Heart right ventricle (tissue), 16 donors: ENCODE results near the gene CDC20. TPM values are rescaled to one million over a fixed set of nuclear protein-coding genes. Genes with fewer than 3 reads are reported as not detected.
"Not testable (repeated sequence)": the region's sequence is repeated elsewhere in the genome, so short reads cannot be mapped to it uniquely, and the experiment has no call there.

ENCODE experiments used
- ATAC-seq, 8 donors: fragments of 200-7000 bp; cut with Tn5 transposase; one replicate each; pipeline ENCODE4 v1.9.1; 2020; ENCODE audit warnings: mild to moderate bottlenecking in 8 of 8, moderate library complexity in 8 of 8, moderate number of reproducible peaks in 1 of 8
- DNase-seq, 2 donors: peaks; one replicate each; pipeline ENCODE4 v3.0.0-alpha.2; 2020
- H3K27ac ChIP-seq, 10 donors: fragments of 200-600 bp; sonication (generic) in 2 of 10; one replicate each; pipeline versions ENCODE4 v1.5.0 to v1.8.0; 2020 to 2022; ENCODE audit warnings: mild to moderate bottlenecking in 3 of 10
- H3K27me3 ChIP-seq, 7 donors: fragments of 200-600 bp; one replicate each; pipeline ENCODE4 v1.8.0; 2021 to 2022; ENCODE audit warnings: mild to moderate bottlenecking in 2 of 7
- H3K36me3 ChIP-seq, 9 donors: fragments of 200-600 bp; sonication (generic) in 1 of 9; one replicate each; pipeline versions ENCODE4 v1.5.0 to v1.8.0; 2020 to 2022; ENCODE audit warnings: mild to moderate bottlenecking in 2 of 9
- H3K4me1 ChIP-seq, 9 donors: fragments of 200-600 bp; sonication (generic) in 1 of 9; one replicate each; pipeline versions ENCODE4 v1.5.0 to v1.8.0; 2020 to 2022; ENCODE audit warnings: mild to moderate bottlenecking in 4 of 9
- H3K4me3 ChIP-seq, 10 donors: fragments of 200-600 bp; sonication (generic) in 2 of 10; one replicate each; pipeline versions ENCODE4 v1.5.0 to v1.8.0; 2020 to 2022; ENCODE audit warnings: mild to moderate bottlenecking in 7 of 10, moderate library complexity in 2 of 10
- H3K9me3 ChIP-seq, 11 donors: fragments of 200-600 bp in 10 of 11; sonication (generic) in 2 of 11; one replicate each; pipeline versions ENCODE4 v1.5.0 to v1.8.0; 2013 to 2022; ENCODE audit warnings: mild to moderate bottlenecking in 2 of 11, control low read depth in 1 of 11, moderate library complexity in 1 of 11
- WGBS, 2 donors: extraction: QIAGEN DNeasy Blood & Tissue Kit; methylation state at CpG; one replicate each; pipeline ENCODE4 v1.1.7; 2013; ENCODE audit warnings: inconsistent platforms in 1 of 2; 5-methylcytosine and 5-hydroxymethylcytosine counted together
- intact Hi-C, 10 donors: fragments of 100-400 bp; cut with DNase I; formaldehyde crosslinking; loops; one replicate each; pipeline versions ENCODE4 v1.11.1 to v1.14.2; 2022
- polyA plus RNA-seq, 2 donors: library from polyadenylated mRNA; stranded (reverse); fragments of 200-250 nt; gene quantifications; one replicate each; pipeline ENCODE4 v1.2.3, GENCODE V29; 2013
- total RNA-seq, 10 donors: library from RNA; stranded (reverse); fragmentation: NEBNext Ultra II Directional in 3 of 10; extraction: Animal tissue kit (Norgen Biotek cat#: 25700) in 3 of 10; gene quantifications; one replicate each; pipeline versions ENCODE4 v1.2.1 to v1.2.4, GENCODE V29; 2021 to 2023
- TF ChIP-seq, protein P1 (sequence below), 9 donors: fragments of 200-600 bp; sonication (generic) in 2 of 9; IDR thresholded peaks; one replicate each; pipeline versions ENCODE4 v1.5.0 to v1.8.0; 2021 to 2022; ENCODE audit warnings: antibody characterized with exemption in 9 of 9, mild to moderate bottlenecking in 5 of 9, moderate library complexity in 1 of 9
- donor health status: Arrhythmogenic right ventricular cardiomyopathy.
- donor health status: ischemic (EF 13 %, LVEDD 7.1; RV severe dilation, severe dysfunction).
- donor health status: healthy with polysubstance abuse.
- donor health status: DM: no; HTN: yes; CAD: no.
- donor health status: DM: no; HTN: no; CAD: no.
- donor health status: ischemic (EF 25% LVEDD 6.9; RV normal size, moderate dysfunction).
- donor health status: ischemic (EF 25% LVEDD 5.7; RV mildly dilated, moderate dysfunction).
- donor health status: healthy.
- donor health status: DM: yes; HTN: yes; CAD: no.
- donor health status: Ischemic cardiomyopathy.
- donor health status: ischemic (EF 35%, LVEDD 5.7; RV mildly dilated, moderate dysfunction).
- donor health status: nonischemic (EF 11% LVEDD 7.7; RV severe dilation, severe dysfunction).
- donor health status: DM: yes; HTN: yes; CAD: no.
- donor health status: PGD.
- donor health status: ischemic (EF 29% LVEDD 5.4; RV normal size, mild dysfunction).
- donor health status: nonischemic (EF 23%, LVEDD 6.1; RV moderate dilation, normal function).

CDC20 gene
- total and polyA plus RNA-seq, 12 donors, result 0.15 to 9.6 (median 1.4) TPM

DNA sequence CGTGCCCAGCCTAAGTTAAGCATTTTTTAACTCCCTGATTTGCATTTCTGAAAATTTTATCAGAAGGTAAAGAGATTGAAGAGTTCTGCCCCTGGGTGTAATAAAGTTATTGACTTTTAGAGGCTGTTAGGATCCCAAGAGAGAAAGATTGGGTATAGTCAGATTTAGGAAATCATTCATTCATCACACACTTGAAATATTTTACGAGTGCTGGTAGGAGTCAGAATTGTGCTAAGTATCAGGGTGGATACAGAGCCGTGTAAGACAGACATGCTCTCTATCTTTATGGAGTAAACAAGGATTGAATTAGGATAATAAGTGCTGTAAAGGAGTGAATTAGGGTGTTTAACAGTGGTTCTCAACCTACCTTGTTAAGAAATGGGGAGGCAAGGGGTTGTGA is 33.9 kb downstream of the CDC20 start:
- 67 to 68% methylated on average over 3 of the region's 3 CpGs for WGBS, 2 donors
- DNase-seq (no peak), ATAC-seq (no peak)
- intact Hi-C loops, result no loop called here
- H3K9me3 ChIP-seq, result no peaks in the 10 kb centered on the region
- peaks cover 9 to 32% (median 27%) of the 10 kb centered on the region in 9 donors for H3K4me1 ChIP-seq
- H3K27ac ChIP-seq, result no peak overlapping the region
- H3K27me3 ChIP-seq, result no peaks in the 10 kb centered on the region
- H3K36me3 ChIP-seq, result peaks cover 0 to 48% (median 3%) of the 10 kb centered on the region in 9 donors
- H3K4me3 ChIP-seq, result no peak overlapping the region
- TF ChIP-seq, protein P1, sequence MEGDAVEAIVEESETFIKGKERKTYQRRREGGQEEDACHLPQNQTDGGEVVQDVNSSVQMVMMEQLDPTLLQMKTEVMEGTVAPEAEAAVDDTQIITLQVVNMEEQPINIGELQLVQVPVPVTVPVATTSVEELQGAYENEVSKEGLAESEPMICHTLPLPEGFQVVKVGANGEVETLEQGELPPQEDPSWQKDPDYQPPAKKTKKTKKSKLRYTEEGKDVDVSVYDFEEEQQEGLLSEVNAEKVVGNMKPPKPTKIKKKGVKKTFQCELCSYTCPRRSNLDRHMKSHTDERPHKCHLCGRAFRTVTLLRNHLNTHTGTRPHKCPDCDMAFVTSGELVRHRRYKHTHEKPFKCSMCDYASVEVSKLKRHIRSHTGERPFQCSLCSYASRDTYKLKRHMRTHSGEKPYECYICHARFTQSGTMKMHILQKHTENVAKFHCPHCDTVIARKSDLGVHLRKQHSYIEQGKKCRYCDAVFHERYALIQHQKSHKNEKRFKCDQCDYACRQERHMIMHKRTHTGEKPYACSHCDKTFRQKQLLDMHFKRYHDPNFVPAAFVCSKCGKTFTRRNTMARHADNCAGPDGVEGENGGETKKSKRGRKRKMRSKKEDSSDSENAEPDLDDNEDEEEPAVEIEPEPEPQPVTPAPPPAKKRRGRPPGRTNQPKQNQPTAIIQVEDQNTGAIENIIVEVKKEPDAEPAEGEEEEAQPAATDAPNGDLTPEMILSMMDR (IDR thresholded peaks at IDR 0.05), result no peak

DNA sequence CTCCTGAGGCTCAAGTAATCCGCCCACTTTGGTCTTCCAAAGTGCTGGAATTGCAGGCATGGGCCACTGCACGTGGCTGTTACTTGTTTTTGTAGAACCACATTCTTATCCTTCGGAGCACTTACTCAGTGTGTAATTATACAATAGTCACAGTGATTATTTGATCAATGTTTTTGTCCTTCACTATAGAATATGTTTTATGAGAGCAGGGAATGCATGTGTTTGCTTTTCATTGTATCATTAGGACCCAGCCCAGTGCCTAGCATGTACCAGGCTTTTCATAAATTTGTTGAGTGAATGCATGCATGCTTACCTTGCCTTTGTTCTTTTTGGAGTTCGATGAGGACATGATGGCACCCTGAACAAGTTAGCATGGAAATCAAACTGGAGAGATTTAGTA is 36.7 kb downstream of the CDC20 start:
- DNase-seq (no peak), ATAC-seq (no peak)
- WGBS, 2 donors, result 89 to 95% methylated on average over 4 of the region's 4 CpGs

DNA sequence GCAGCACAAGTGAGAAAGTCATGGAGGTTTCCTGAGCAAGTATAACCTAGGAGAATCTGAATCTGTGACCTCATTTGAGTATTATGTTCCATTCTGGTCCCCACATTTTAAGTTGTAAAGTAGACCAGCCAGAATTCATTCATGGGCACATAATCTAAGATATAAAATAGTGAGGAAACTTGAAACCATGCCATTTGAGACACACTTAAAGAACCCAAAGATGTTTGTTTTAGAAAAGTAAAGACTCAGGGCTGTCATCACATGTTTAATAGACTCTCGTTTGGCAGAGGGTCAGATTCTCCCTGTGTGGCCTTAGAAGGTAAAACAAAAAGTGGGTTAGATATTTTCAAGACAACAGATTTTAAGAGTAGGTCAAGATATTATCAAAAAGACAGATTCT is 37.3 kb downstream of the CDC20 start:
- no peak for DNase-seq
- peaks cover 0 to 9% (median 4%) of the 10 kb centered on the region in 9 donors for H3K4me1 ChIP-seq
- 75 to 78% methylated on average over 1 of the region's 1 CpG for WGBS, 2 donors
- H3K9me3 ChIP-seq, result no peaks in the 10 kb centered on the region
- no peak overlapping the region for H3K27ac ChIP-seq
- no peaks in the 10 kb centered on the region for H3K27me3 ChIP-seq
- no peak for ATAC-seq
- TF ChIP-seq, protein P1 (IDR thresholded peaks at IDR 0.05), result no peak
- peaks cover 0 to 55% (median 3%) of the 10 kb centered on the region in 9 donors for H3K36me3 ChIP-seq
- intact Hi-C loops, result no loop called here
- no peak overlapping the region for H3K4me3 ChIP-seq

More for the DNA sequence above, 36.7 kb downstream of the CDC20 start:
- H3K9me3 ChIP-seq, result no peaks in the 10 kb centered on the region
- H3K4me3 ChIP-seq, result no peak overlapping the region
- TF ChIP-seq, protein P1 (IDR thresholded peaks at IDR 0.05), result no peak
- peaks cover 0 to 51% (median 3%) of the 10 kb centered on the region in 9 donors for H3K36me3 ChIP-seq
- peaks cover 3 to 15% (median 9%) of the 10 kb centered on the region in 9 donors for H3K4me1 ChIP-seq
- intact Hi-C loops, result no loop called here
- no peaks in the 10 kb centered on the region for H3K27me3 ChIP-seq
- no peak overlapping the region for H3K27ac ChIP-seq

DNA sequence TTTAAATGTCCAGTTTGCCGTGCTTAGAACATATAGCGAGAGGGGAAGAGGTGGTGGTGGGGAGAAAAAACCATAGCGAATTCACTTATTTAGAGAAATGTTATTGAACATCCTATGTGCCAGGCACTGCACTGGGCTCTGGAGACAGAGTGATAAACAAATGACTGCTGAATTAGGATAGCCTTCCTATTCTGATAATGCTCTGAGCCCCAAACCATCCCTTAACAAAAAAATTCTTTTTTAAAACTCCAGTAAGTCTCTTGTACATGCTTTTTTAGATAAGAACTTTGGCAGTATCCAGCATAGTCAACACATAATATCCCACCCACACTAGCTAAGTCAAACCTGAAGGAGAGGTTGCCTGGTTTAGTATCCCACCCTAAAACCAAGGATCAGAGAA is 39.4 kb downstream of the CDC20 start:
- no peak overlapping the region for H3K4me3 ChIP-seq
- TF ChIP-seq, protein P1 (IDR thresholded peaks at IDR 0.05), result no peak
- WGBS, 2 donors, result 96 to 97% methylated on average over 3 of the region's 3 CpGs
- H3K36me3 ChIP-seq, result peaks cover 0 to 68% (median 3%) of the 10 kb centered on the region in 9 donors
- H3K4me1 ChIP-seq, result no peaks in the 10 kb centered on the region
- ATAC-seq (no peak), DNase-seq (no peak)
- no peaks in the 10 kb centered on the region for H3K9me3 ChIP-seq
- intact Hi-C loops, result no loop called here
- H3K27ac ChIP-seq, result no peak overlapping the region
- H3K27me3 ChIP-seq, result no peaks in the 10 kb centered on the region

DNA sequence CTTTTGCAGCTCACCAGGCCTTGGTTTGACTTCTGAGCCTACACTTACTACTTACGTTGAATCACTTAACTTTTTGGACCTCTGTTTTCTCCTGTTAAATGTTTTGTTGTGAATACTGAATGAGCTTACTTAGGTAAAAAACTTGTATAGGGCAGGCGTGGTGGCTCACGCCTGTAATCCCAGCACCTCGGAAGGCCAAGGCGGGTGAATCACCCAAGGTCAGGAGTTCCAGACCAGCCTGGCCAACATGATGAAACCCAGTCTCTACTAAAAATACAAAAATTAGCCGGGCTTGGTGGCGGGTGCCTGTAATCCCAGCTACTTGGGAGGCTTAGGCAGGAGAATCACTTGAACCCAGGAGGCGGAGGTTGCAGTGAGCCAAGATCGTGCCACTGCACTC is 41.7 kb downstream of the CDC20 start:
- H3K36me3 ChIP-seq, result peaks cover 0 to 68% (median 17%) of the 10 kb centered on the region in 9 donors
- H3K27me3 ChIP-seq, H3K4me1 ChIP-seq, ATAC-seq, H3K9me3 ChIP-seq, intact Hi-C loops, H3K4me3 ChIP-seq, H3K27ac ChIP-seq, DNase-seq: not testable (repeated sequence)
- 95 to 97% methylated on average over 9 of the region's 9 CpGs for WGBS, 2 donors
